DMS153 treated with DMSO at 0.1 percent for 48 hours (cell line): ENCODE data around the gene GNAS.
"Not testable (repeated sequence)": the region's sequence is repeated elsewhere in the genome, so short reads cannot be mapped to it uniquely, and the experiment has no call there.

Experiments used
- DNase-seq: peaks from one replicate; lab custom pipeline; 2025; ENCODE audit not compliant: unreplicated experiment; lab: John Stamatoyannopoulos, UW

Gene GNAS

DNA sequence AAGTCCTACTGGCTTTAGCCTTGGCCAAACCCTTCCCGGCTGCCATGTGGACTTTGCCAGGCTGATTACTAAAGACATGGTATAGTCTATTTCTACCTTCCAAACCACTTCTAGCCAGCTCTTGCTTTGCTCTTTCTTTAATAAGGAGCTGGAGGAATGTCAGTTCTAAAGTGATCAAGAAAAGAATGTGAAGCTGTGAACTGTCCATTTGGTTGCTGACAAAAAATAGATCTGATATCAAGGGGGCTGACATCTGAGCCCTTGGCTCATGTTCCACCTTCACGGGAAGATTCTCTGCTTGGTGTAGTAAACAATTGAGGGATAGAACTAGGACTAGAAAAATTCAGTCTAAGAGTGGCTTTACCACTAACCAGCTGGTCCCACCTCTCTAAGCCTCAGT lies 24.4 kb upstream of the GNAS start:
- DNase-seq, result no peak

DNA sequence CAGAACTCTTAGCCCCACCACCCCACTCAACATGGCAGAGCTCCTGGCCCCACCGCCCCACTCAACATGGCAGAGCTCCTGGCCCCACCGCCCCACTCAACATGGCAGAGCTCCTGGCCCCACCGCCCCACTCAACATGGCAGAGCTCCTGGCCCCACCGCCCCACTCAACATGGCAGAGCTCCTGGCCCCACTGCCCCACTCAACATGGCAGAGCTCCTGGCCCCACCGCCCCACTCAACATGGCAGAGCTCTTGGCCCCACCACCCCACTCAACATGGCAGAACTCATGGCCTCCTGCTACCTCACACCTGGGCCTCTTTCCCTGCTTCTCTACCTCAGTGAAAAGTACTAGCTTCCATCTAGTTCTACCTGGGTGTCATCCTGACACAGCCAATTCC lies 23.7 kb upstream of the GNAS start:
- not testable (repeated sequence) for DNase-seq

DNA sequence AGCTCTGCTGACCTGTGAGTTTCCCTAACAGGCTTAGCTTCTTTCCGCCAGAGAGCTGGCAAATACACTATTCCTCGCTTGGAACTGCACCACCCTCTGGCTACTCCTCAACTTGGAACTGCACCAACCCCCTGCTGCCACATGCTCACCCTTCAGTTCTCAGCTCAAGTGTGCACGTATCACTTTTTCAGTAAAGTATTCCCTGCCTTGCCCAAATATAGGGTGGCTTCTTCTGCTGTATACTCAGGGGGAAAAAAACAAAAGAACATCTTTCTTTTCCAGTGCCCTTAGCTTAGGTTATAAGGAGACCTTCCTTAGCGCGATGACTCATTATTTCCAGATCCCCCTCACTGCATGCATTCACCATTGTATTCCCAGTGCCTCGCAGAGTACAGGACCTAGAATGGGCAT lies 23.0 kb upstream of the GNAS start:
- DNase-seq, result no peak

DNA sequence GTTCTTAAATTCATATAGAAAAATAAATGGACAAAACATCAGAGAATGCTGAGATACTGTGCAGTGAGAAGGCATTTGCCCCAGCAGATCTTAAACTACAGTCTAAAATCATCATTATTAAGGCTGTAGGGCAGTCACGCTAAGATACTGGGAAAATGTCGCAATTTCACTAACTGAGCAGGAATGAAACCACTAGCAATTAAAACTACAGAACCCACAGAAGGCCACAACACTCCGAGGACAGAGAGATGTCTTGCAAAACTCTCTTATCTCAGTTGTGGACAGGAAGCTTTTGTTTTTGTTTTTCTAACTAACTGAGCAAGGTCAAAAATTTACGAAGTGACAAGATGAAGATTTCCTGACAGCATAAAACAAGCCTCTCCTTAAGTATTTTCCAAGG lies 20.1 kb upstream of the GNAS start:
- DNase-seq, result no peak

DNA sequence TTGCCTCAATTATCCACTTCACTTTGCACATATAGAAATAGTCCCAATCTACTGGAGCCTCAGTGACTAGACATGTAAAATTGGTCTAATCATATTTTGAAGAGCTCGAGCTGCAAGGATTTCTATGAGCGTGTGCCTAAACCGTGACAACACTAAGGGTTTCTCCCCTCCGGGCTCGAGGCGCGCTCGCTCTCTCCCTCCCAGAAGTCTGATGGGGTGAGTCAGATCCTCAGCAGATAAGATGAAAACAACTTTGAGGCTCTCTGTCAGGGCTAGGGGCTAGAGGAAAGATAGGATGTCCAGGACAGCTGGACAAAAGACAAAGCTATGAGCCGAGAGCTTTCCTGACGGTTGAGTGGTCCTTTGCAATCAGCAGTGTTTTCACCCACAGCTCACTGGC lies 18.6 kb upstream of the GNAS start:
- no peak for DNase-seq

DNA sequence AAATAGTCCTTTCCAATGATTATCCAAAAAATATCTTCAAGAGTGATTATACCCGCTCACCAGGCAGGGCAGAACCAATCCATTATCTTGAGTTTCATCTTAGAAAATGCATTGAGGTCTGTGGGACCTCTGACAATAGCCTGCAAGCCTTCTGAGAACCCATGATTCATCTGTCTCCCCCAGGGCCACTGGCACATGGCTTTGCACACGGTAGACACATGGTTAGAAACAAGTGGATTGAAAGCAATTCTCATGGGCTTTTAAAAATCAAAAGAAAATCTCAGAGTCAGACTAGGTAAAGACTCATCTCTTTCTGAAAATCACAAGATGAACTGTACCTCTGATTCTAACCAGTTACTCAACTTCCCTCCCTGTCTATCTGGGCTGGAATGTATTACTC lies 17.3 kb upstream of the GNAS start:
- no peak for DNase-seq

DNA sequence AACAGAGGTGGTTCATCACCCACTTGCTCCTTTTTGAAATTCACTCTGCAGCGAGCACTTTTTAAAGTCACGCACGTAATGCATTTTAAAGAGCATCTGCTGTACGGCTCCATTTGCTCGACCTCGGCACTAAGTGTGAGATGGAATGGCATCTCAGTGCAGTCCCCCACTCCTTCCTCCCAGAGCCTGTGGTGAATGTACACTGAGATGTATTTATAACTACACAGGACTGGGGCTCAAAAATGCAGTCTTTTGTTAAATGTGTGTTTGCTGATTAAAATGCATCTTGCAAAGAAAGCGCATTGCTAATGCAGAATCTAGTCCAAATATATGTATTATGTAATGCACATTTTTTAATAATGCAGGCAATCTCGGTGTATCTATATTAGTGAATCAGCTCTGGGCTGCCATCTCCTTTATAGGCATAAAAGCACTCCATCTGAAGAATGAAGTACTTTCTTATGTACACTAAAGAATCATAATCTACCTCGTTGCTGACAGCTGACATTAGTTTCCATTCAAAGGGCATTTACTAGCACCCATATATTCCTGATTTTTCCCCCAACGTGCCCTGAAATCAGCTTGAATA lies 15.8 kb upstream of the GNAS start:
- DNase-seq, result no peak

DNA sequence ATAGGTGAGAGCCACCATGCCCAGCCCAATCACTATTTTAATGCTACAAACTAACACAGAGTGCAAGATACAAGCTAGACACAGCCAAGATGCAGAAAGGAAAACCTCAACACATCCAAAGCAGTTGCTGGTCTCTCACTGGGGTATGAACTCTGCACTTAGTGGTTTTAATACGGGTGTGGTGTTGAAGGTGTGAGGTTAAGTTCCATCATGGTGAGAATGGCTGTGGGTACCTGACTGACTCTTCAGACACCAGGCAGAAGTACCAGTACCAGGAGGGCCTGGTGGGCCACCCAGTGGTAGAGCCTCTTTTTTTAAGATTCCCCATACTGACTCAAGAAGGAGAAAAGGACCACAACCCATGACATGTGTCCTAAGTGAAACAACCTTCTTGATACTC lies 14.8 kb upstream of the GNAS start:
- no peak for DNase-seq

DNA sequence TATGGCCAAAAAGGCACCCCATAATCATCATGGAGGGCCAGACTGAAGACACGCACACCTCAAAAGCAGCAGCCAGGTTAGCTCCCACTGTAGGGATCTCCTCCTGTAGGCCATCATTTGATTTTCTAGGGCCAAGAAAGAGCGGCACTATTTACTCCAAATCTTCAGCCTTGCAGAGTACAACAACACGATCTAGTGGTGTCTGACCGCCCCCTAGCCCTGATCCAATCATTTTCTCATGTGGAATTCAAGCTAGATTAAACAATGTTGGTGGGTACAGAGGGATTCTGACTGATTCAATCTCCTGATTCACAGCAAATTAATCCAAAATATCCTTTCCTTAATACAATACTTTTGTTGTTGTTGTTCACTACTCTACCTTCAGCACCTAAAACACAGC lies 14.3 kb upstream of the GNAS start:
- DNase-seq, result no peak

DNA sequence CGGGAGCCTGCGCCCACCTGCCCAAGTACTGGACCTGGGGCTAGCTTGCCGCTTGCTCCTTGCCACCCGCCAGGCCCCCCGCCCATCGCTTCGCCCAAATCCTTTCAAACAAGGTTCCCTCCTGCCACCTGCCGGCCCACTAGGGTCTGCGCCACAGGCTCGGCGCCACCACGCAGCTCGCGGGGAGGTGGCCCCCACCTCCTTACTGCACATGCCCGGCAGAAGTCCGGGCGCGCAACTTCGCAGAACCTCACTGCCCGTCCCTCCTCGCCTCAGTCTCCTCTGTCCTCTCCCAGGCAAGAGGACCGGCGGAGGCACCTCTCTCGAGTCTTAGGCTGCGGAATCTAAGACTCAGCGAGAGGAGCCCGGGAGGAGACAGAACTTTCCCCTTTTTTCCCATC lies 13.0 kb upstream of the GNAS start:
- DNase-seq, result no peak

DNA sequence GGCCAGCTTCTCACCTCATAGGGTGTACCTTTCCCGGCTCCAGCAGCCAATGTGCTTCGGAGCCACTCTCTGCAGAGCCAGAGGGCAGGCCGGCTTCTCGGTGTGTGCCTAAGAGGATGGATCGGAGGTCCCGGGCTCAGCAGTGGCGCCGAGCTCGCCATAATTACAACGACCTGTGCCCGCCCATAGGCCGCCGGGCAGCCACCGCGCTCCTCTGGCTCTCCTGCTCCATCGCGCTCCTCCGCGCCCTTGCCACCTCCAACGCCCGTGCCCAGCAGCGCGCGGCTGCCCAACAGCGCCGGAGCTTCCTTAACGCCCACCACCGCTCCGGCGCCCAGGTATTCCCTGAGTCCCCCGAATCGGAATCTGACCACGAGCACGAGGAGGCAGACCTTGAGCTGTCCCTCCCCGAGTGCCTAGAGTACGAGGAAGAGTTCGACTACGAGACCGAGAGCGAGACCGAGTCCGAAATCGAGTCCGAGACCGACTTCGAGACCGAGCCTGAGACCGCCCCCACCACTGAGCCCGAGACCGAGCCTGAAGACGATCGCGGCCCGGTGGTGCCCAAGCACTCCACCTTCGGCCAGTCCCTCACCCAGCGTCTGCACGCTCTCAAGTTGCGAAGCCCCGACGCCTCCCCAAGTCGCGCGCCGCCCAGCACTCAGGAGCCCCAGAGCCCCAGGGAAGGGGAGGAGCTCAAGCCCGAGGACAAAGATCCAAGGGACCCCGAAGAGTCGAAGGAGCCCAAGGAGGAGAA lies 12.3 kb upstream of the GNAS start:
- no peak for DNase-seq

DNA sequence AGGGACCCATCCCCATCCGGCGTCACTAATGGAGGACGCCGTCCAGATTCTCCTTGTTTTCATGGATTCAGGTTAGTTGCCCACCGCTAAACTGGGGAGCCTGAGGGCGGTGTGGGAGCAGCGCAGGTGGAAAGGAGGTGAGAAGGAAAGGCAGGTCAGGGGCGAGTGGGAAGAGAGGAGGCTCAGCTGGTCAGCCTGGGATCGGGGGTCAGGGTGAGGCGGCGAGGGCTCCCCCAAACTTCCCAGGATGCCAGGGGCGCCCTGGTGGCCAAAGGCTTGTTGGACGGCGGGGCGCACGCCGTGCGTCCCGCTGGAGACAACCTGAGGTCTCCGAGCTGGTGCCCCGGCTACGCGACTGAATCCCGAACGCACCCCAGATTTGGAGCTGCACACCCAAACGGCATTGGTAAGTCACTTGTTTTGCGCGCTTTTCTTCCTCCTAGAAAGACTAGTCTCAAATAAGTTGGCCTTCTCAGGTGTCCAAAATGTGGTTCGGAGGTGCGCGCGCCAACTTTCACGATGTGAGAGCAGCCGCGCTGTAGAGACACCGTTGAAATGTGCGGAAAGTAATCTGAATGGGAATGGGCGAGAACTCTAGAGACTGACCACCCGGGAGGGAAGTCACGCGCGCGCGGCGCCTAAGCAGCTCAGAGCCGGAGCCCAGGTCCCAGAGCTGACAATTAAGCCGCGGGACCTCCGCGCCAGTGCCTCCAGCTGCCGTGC lies 11.5 kb upstream of the GNAS start:
- no peak for DNase-seq

DNA sequence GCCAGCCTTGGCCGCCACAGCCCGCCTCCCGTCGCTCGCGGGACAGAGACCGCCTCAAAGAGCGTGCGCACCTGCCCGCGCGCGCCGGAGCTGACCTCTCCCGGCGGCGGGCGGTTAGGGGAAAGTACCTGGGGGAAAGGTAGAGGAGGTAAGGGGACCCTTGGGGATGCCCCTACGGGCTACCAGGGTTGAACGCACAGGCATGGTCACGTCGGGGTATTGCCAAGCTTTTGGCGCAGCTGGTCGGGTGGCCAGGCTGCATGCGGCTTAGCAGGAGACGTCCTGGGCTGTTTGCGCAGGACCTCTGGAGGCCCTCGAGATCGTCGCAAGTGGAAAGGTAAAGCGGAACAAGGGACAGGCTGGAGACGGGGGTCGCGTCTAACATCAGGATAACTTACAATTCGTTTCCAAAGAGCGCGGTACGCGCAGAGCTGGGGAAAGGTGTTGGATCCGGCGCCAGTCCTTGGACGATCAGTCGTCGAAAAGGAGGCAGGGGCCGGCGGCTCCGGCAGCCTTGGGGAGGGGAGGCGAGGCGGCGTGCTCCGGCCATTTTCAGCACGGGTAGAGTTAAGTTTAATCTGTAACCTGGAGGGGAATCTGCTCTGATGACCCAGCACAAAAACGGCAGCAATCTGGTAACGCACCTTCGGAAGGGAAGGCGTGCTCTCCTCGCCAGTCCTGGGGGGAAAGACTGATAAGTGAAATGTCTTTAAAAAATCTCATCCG lies 10.8 kb upstream of the GNAS start:
- no peak for DNase-seq

DNA sequence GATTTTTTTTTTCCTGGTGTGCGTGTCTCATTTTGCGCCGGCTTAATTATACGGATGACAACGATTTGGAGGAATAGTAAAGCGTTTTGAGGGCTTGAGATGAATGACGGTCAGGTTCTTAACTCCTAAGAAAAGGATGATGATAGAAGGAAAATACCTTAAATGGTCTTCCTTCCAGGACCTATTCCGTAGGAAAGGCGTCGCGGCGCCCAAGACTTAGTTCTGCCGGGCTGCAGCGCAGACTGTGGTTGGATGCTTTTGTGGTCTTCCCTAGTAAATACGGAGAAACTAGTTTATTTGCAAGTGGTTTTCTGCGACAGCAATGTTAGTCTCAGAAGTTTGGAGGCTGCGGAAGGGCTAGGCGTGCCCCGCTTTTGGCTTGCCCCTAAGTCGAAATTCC lies 10.2 kb upstream of the GNAS start:
- no peak for DNase-seq

DNA sequence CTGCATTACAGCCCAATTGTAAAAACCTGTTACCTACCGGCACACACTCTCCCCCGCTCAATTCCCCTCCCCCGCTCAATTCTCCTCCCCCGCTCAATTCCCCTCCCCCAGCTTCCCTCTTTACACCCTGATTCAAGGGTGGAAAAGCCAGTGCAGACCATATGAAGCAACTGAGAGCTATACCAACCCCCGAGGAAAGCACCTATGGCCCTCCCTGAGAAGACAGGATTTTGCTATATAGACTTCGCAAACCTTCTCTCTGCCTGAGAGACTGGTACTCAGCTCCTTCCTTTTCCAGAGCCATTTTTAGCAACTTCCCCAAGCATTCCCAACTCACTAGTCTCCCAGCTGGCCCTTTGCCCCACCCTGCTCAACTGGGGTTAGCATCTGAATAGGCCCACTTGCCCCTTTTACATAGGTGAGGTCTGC lies 9.4 kb upstream of the GNAS start:
- no peak for DNase-seq

DNA sequence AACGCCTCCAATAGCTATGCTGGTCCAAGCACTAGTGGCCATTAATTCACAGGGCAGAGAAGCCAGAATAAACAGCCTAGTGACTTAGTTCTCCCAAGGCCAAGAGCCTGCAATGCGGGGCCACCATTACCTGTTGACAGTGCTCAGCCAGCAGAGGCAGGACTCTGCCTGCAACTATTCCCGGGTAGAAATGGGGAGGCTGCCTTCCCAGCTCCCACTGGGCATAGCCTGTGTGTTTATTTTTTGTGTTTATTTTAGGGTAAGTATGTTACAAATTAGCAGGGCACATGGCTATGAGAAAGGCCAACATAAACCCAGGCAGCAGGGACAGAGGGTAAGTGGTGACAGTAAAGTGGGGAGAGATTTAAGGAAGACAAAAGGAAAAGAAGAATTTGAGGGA lies 6.8 kb upstream of the GNAS start:
- DNase-seq, result no peak

DNA sequence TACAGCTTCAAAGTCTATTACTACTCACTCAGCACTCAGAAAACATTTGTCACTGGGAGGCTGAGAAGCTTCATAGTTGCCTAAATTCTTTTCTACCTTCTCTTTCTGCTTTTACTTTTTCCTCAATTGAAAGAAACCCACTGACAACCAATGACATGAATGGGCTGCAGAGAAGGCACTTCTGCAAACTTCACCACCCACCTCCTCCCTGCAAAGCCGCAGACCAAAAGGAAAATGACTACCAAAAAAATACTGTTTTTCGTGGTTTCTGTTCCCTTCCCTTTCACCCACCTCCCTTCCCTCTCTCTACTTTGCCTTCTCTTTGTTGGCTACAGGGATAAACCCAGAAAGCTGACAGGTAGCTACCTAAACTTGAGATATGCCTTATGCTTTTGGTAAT lies 5.1 kb upstream of the GNAS start:
- no peak for DNase-seq

DNA sequence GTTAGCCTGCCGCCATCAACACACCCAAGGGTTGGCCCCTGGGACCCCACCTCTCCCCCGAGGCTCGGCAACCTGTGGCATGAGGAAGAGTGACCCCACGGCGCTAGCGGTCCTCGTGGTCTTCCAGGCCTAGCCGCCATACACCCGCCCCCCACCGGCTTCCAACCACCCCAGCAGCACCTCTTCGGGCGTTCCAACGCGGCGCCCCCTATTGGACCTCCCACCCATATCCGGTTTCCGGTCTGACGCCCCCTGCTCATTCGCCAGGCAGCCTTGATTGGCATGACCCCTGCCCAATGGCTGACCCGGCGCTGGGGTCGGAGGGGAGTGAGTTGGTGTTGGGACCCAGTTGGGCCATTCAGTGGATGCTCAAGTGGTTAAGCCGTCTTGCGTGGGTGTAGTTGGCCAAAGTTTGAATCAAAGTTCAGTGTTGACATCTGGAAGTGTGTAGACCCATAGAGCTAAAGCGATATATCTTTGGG lies 1.8 kb upstream of the GNAS start, which contains the start of gene GNAS-AS1:
TSS of gene GNAS-AS1 (minus strand) at position 210 of the 482 bp plus-strand sequence.
- DNase-seq, result no peak

DNA sequence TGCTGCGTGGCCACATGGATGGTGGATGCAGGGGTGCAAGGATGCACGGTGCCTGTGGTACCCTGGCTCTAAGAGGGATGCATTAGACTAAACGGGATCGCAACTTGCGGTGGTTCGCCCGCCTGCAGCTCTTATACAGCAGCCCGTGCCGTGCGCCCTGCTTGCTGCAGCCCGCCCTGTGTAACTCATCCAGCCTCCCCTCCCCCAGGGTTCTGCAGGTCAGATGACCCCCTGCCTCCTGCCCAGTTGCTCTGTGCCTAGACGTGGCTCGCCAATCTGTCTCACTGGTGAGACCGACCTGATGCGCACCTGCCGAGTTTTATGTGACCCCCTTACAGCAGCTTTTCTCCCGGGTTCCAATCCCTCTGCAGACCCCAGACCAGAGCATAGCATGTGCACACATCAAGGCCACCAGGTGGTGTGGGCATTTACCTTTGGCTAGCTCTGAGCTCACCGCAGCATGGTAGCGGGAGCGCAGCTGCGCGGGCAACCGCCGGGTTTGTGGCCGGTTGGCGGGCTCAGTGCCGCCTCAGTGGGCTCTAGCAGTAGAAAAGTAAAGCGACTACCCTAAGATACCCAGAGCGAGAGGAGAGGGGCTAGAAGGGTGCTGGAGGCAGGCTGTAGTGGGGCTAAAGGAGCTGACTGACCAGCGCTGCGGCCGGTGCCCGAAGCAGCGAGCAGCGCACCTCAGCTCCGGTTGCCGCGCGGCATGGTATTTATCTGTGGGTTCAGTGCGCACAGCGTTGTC lies 1.1 kb upstream of the GNAS start:
- no peak for DNase-seq

DNA sequence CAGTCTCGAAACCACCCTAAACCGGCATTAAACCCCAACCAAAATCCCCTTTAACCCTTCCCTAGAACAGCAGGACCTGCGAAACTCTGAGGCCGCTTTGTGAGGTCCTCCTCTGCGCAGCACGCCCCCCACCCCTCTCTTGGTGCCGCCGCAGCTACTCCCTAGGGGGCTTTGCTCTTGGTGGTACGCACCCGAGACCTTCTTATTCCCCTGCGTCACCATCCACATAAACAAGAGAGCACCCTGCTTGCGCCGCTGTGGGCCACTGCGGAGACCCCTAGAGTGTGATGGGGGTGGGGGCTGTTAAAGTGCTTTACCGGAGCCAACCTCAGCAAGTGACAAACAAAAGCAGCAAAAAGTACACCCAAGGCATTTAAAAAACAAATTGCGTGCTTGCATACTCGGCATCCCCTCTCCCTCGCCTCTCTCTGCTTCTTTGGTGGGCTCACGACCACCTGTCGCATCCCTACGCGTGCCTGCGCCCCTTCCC lies 502 bp upstream of the GNAS start:
- DNase-seq, result no peak

DNA sequence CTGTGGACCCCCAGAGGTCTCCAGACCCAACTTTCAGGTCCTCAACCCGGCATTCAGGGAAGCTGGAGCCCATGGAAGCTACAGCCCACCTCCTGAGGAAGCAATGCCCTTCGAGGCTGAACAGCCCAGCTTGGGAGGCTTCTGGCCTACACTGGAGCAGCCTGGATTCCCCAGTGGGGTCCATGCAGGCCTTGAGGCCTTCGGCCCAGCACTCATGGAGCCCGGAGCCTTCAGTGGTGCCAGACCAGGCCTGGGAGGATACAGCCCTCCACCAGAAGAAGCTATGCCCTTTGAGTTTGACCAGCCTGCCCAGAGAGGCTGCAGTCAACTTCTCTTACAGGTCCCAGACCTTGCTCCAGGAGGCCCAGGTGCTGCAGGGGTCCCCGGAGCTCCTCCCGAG lies 950 bp downstream of the GNAS start:
- no peak for DNase-seq
